Liver (tissue), 9 donors: Measurements from ENCODE around the gene SRP14. TPM values are rescaled to one million over a fixed set of nuclear protein-coding genes. Genes with fewer than 3 reads are reported as not detected.

Source experiments
- DNase-seq: peaks from one replicate; pipeline ENCODE4 v3.0.0-alpha.2; 2017; ENCODE audit warnings: low spot score
- H3K27ac ChIP-seq, 2 donors: one replicate each; pipeline ENCODE4 v1.7.0; 2013; ENCODE audit warnings: inconsistent platforms in 2 of 2, low read length in 2 of 2, control low read depth in 1 of 2, low read depth in 1 of 2, mild to moderate bottlenecking in 1 of 2
- H3K27me3 ChIP-seq, 4 donors: one replicate each; pipeline versions ENCODE4 v1.6.1 to v1.7.0; 2013; ENCODE audit warnings: low read length in 3 of 4, inconsistent platforms in 1 of 4, mild to moderate bottlenecking in 1 of 4, moderate library complexity in 1 of 4; ENCODE audit not compliant: control insufficient read depth in 4 of 4, insufficient read depth in 4 of 4
- H3K36me3 ChIP-seq, 4 donors: one replicate each; pipeline versions ENCODE4 v1.6.1 to v1.7.0; 2013; ENCODE audit warnings: low read length in 3 of 4, mild to moderate bottlenecking in 3 of 4, low read depth in 1 of 4, moderate library complexity in 1 of 4; ENCODE audit not compliant: control insufficient read depth in 4 of 4, insufficient read depth in 3 of 4
- H3K4me1 ChIP-seq, 4 donors: one replicate each; pipeline versions ENCODE4 v1.6.1 to v1.7.0; 2013; ENCODE audit warnings: low read length in 3 of 4, mild to moderate bottlenecking in 3 of 4, moderate library complexity in 1 of 4; ENCODE audit not compliant: control insufficient read depth in 4 of 4, insufficient read depth in 4 of 4
- H3K4me3 ChIP-seq, 3 donors: one replicate each; pipeline versions ENCODE4 v1.6.1 to v1.7.0; 2013; ENCODE audit warnings: low read length in 3 of 3, control low read depth in 1 of 3, low read depth in 1 of 3, mild to moderate bottlenecking in 1 of 3
- H3K9ac ChIP-seq, 2 donors: one replicate each; pipeline ENCODE4 v1.7.0; 2013; ENCODE audit warnings: low read length in 2 of 2, mild to moderate bottlenecking in 2 of 2, moderate library complexity in 2 of 2, control low read depth in 1 of 2, low read depth in 1 of 2
- H3K9me3 ChIP-seq, 4 donors: one replicate each; pipeline versions ENCODE4 v1.6.1 to v1.7.0; 2013; ENCODE audit warnings: low read length in 3 of 4; ENCODE audit not compliant: control insufficient read depth in 4 of 4
- ATF3 ChIP-seq: IDR thresholded peaks from 2 replicates; pipeline ENCODE4 v1.6.1; 2016; ENCODE audit warnings: antibody characterized with exemption
- CTCF ChIP-seq: fragments of 150-350 bp; IDR thresholded peaks from 2 replicates; pipeline ENCODE4 v1.5.1; 2017; ENCODE audit warnings: improper control_type of control experiment, low read depth, low read length; ENCODE audit not compliant: missing input control
- EGR1 ChIP-seq, 2 donors: IDR thresholded peaks; 2 replicates each; pipeline ENCODE4 v1.6.1; 2016 to 2018; ENCODE audit warnings: antibody characterized with exemption in 2 of 2, low read depth in 2 of 2
- FOXA1 ChIP-seq: IDR thresholded peaks from 2 replicates; pipeline ENCODE4 v1.6.1; 2016; ENCODE audit warnings: antibody characterized with exemption
- FOXA2 ChIP-seq: IDR thresholded peaks from 2 replicates; pipeline ENCODE4 v1.6.1; 2016; ENCODE audit warnings: antibody characterized with exemption
- GABPA ChIP-seq, 2 donors: IDR thresholded peaks in 1 of 2; conservative IDR thresholded peaks in 1 of 2; 2 replicates each; pipeline ENCODE4 v1.6.1; 2016; ENCODE audit warnings: antibody characterized with exemption in 2 of 2, mild to moderate bottlenecking in 1 of 2, moderate library complexity in 1 of 2
- HNF4A ChIP-seq, 2 donors: conservative IDR thresholded peaks; 2 replicates each; pipeline ENCODE4 v1.6.1; 2016; ENCODE audit warnings: antibody characterized with exemption in 2 of 2, mild to moderate bottlenecking in 2 of 2
- HNF4G ChIP-seq: IDR thresholded peaks from 2 replicates; pipeline ENCODE4 v1.6.1; 2016; ENCODE audit warnings: antibody characterized with exemption
- JUND ChIP-seq, 2 donors: IDR thresholded peaks; 2 replicates each; pipeline ENCODE4 v1.6.1; 2016; ENCODE audit warnings: antibody characterized with exemption in 2 of 2
- MAX ChIP-seq: IDR thresholded peaks from 2 replicates; pipeline ENCODE4 v1.6.1; 2016; ENCODE audit warnings: antibody characterized with exemption
- NR2F2 ChIP-seq: IDR thresholded peaks from 2 replicates; pipeline ENCODE4 v1.6.1; 2016; ENCODE audit warnings: antibody characterized with exemption
- RAD21 ChIP-seq, 2 donors: IDR thresholded peaks; 2 replicates each; pipeline ENCODE4 v1.6.1; 2016; ENCODE audit warnings: antibody characterized with exemption in 2 of 2, mild to moderate bottlenecking in 2 of 2
- REST ChIP-seq: IDR thresholded peaks from 2 replicates; pipeline ENCODE4 v1.6.1; 2016; ENCODE audit warnings: antibody characterized with exemption, mild to moderate bottlenecking
- RXRA ChIP-seq, 2 donors: IDR thresholded peaks; 2 replicates each; pipeline ENCODE4 v1.6.1; 2017 to 2018; ENCODE audit warnings: antibody characterized with exemption in 2 of 2, mild to moderate bottlenecking in 1 of 2
- SP1 ChIP-seq: IDR thresholded peaks from 2 replicates; pipeline ENCODE4 v1.6.1; 2018; ENCODE audit warnings: antibody characterized with exemption, mild to moderate bottlenecking
- TAF1 ChIP-seq: conservative IDR thresholded peaks from 2 replicates; pipeline ENCODE4 v1.6.1; 2016; ENCODE audit warnings: antibody characterized with exemption, mild to moderate bottlenecking
- YY1 ChIP-seq: IDR thresholded peaks from 2 replicates; pipeline ENCODE4 v1.6.1; 2016; ENCODE audit warnings: antibody characterized with exemption, mild to moderate bottlenecking
- ZBTB33 ChIP-seq: IDR thresholded peaks from 2 replicates; pipeline ENCODE4 v1.6.1; 2016; ENCODE audit warnings: antibody characterized with exemption
- WGBS: extraction: QIAGEN DNeasy Blood & Tissue Kit; methylation state at CpG from one replicate; pipeline ENCODE4 v1.1.7; 2013; 5-methylcytosine and 5-hydroxymethylcytosine counted together
- polyA plus RNA-seq, 2 donors: library from polyadenylated mRNA; stranded (reverse) in 1 of 2; unstranded in 1 of 2; fragments of 200-250 nt in 1 of 2; fragments of >200 nt in 1 of 2; fragmentation: Nextera tagmentation in 1 of 2; extraction: Ambion mirVana in 1 of 2; gene quantifications; one replicate each; pipeline versions ENCODE4 v1.2.1 to v1.2.3, GENCODE V29; 2013 to 2015
- total RNA-seq, 2 donors: library from RNA; depleted of rRNA; stranded (reverse); fragments of >200 nt; gene quantifications; one replicate each; pipeline ENCODE4 v1.2.3, GENCODE V29; 2014
- donor health status: healthy.
- donor health status: healthy.
- donor health status: healthy.
- donor health status: healthy.
- donor health status: healthy.

Gene SRP14
- total and polyA plus RNA-seq, 4 donors: 67.2 to 357 (median 116) TPM

GRCh38 chr15:40061212-40061901 is 22.4 kb upstream of the SRP14 start:
- TF ChIP-seq GABPA (IDR thresholded peaks at IDR 0.05 in 1 of 2, conservative IDR thresholded peaks at IDR 0.05 in 1 of 2): no peak
- TF ChIP-seq SP1: no peak
- TF ChIP-seq FOXA1: no peak
- TF ChIP-seq RAD21 (IDR thresholded peaks at IDR 0.05): no peak
- no peak for TF ChIP-seq JUND (IDR thresholded peaks at IDR 0.05)
- no peak for TF ChIP-seq FOXA2
- TF ChIP-seq TAF1: no peak
- no peak for TF ChIP-seq REST
- no peak for TF ChIP-seq YY1
- TF ChIP-seq CTCF: no peak
- no peak for TF ChIP-seq NR2F2
- TF ChIP-seq HNF4G: no peak
- TF ChIP-seq HNF4A (conservative IDR thresholded peaks at IDR 0.05): no peak
- TF ChIP-seq ATF3: no peak
- no peak for TF ChIP-seq EGR1 (IDR thresholded peaks at IDR 0.05; ENCODE audit: low read depth in 2 of 2)
- no peak for TF ChIP-seq RXRA (IDR thresholded peaks at IDR 0.05)
- TF ChIP-seq ZBTB33: no peak
- no peak for TF ChIP-seq MAX
- Histone ChIP-seq H3K36me3 (no peaks in the 10 kb centered on the region), H3K27me3 (no peaks in the 10 kb centered on the region), H3K9ac (no peak overlapping the region), H3K4me1 (peaks cover 2 to 7% (median 3%) of the 10 kb centered on the region in 4 donors), H3K9me3 (no peaks in the 10 kb centered on the region), H3K4me3 (no peak overlapping the region), H3K27ac (no peak overlapping the region)
- no peak for DNase-seq
- WGBS: 92% methylated on average over 15 of the region's 15 CpGs
